Neural cell (in vitro differentiated cells): ENCODE measurements around the gene PCLO. TPM values are rescaled to one million over a fixed set of nuclear protein-coding genes. Genes with fewer than 3 reads are reported as not detected.

Experiments used
- H2AFZ ChIP-seq: fragments of 200-600, 300-800 bp; sonication (generic), shearing (Covaris generic); 2 replicates; pipeline ENCODE4 v1.6.0; 2014; ENCODE audit warnings: low read depth, mild to moderate bottlenecking, antibody characterized with exemption, low read length, moderate library complexity
- H3F3A ChIP-seq: fragments of 200-600 bp; shearing (Covaris generic); 2 replicates; pipeline ENCODE4 v1.6.1; 2016; ENCODE audit warnings: mild to moderate bottlenecking, moderate library complexity, mixed read lengths, antibody characterized with exemption, low read length; ENCODE audit not compliant: insufficient read depth, poor library complexity, severe bottlenecking
- H3K27ac ChIP-seq: fragments of 200-600, 300-800 bp; sonication (generic), shearing (Covaris generic); 2 replicates; pipeline ENCODE4 v1.5.1; 2014; ENCODE audit warnings: mild to moderate bottlenecking, low read length, moderate library complexity
- H3K27me3 ChIP-seq: fragments of 300-800, 200-600 bp; sonication (generic), shearing (Covaris generic); 2 replicates; pipeline ENCODE4 v1.6.0; 2014; ENCODE audit warnings: mild to moderate bottlenecking, low read depth, low read length, moderate library complexity; ENCODE audit not compliant: insufficient read depth
- H3K36me3 ChIP-seq: fragments of 300-800, 200-600 bp; sonication (generic), shearing (Covaris generic); 2 replicates; pipeline ENCODE4 v1.5.1; 2014; ENCODE audit warnings: mild to moderate bottlenecking, antibody characterized with exemption, low read length, moderate library complexity; ENCODE audit not compliant: insufficient read depth
- H3K4me2 ChIP-seq: fragments of 300-800, 200-600 bp; sonication (generic), shearing (Covaris generic); 2 replicates; pipeline ENCODE4 v1.6.0; 2014; ENCODE audit warnings: mild to moderate bottlenecking, low read length
- H3K4me3 ChIP-seq: fragments of 300-800, 200-600 bp; sonication (generic), shearing (Covaris generic); 2 replicates; pipeline ENCODE4 v1.5.1; 2014; ENCODE audit warnings: mild to moderate bottlenecking, low read length, moderate library complexity
- H3K79me2 ChIP-seq: fragments of 200-600 bp; shearing (Covaris generic); replicated peaks from 2 replicates; pipeline ENCODE4 v1.6.0; 2014; ENCODE audit warnings: mild to moderate bottlenecking, low read length, moderate library complexity; ENCODE audit not compliant: insufficient read depth
- H3K9ac ChIP-seq: fragments of 300-800, 200-600 bp; sonication (generic), shearing (Covaris generic); 2 replicates; pipeline ENCODE4 v1.6.1; 2016; ENCODE audit warnings: mild to moderate bottlenecking, low read length, mixed read lengths
- H3K9me2 ChIP-seq: fragments of 200-600 bp; shearing (Covaris generic); 2 replicates; pipeline ENCODE4 v1.6.1; 2016; ENCODE audit warnings: mild to moderate bottlenecking, low read length, mixed read lengths; ENCODE audit not compliant: insufficient read depth
- H3K9me3 ChIP-seq: fragments of 200-600, 300-800 bp; sonication (generic), shearing (Covaris generic); 2 replicates; pipeline ENCODE4 v1.6.1; 2016; ENCODE audit warnings: mild to moderate bottlenecking, mixed run types, low read length, moderate library complexity, mixed read lengths
- H4K20me1 ChIP-seq: fragments of 200-600 bp; shearing (Covaris generic); 2 replicates; pipeline ENCODE4 v1.6.1; 2016; ENCODE audit warnings: mild to moderate bottlenecking, mixed run types; ENCODE audit not compliant: insufficient read depth
- EP300 ChIP-seq: fragments of 450-650 bp; conservative IDR thresholded peaks from 2 replicates; pipeline ENCODE4 v1.6.1; 2014; ENCODE audit warnings: antibody characterized with exemption, mild to moderate bottlenecking, moderate library complexity; ENCODE audit not compliant: poor library complexity, severe bottlenecking
- RAD21 ChIP-seq: fragments of 450-650 bp; conservative IDR thresholded peaks from 2 replicates; pipeline ENCODE4 v1.6.1; 2014; ENCODE audit warnings: antibody characterized with exemption, mild to moderate bottlenecking, moderate library complexity
- TAF1 ChIP-seq: IDR thresholded peaks from 2 replicates; pipeline ENCODE4 v1.6.1; 2012; ENCODE audit warnings: low read depth
- polyA plus RNA-seq: library from polyadenylated mRNA; depleted of rRNA; stranded (reverse); fragments of >200 nt; gene quantifications from 2 replicates; pipeline ENCODE4 v1.2.3, GENCODE V29; 2014
- small RNA-seq, 3 experiments: library from RNA; depleted of rRNA; stranded (forward); fragments of <200 nt; gene quantifications; one replicate each; pipeline ENCODE3, GENCODE V24; 2012

Gene PCLO
- polyA plus RNA-seq, 1 donor from 2014 or later, result 25.5 TPM

- Histone ChIP-seq H3K27me3 (no peaks in the 10 kb centered on the region), H2AFZ (no peak overlapping the region), H3K9ac (no peak overlapping the region), H3K79me2 (no peaks in the 10 kb centered on the region), H3K4me3 (no peak overlapping the region), H3K4me2 (no peak overlapping the region), H3K9me3 (no peaks in the 10 kb centered on the region), H3F3A (no peaks in the 10 kb centered on the region), H3K36me3 (no peaks in the 10 kb centered on the region), H3K27ac (no peak overlapping the region), H4K20me1 (no peaks in the 10 kb centered on the region), H3K9me2 (no peaks in the 10 kb centered on the region)
- no peak for TF ChIP-seq RAD21
These were observed 457.0 kb downstream of the PCLO start for GRCh38 chr7:82705517-82706260.

- no peaks in the 10 kb centered on the region for H3K36me3 ChIP-seq
- H3K9me3 ChIP-seq, result no peaks in the 10 kb centered on the region
- H3K4me2 ChIP-seq, result no peak overlapping the region
- H3K27ac ChIP-seq, result no peak overlapping the region
- H4K20me1 ChIP-seq, result no peaks in the 10 kb centered on the region
- H3F3A ChIP-seq, result no peaks in the 10 kb centered on the region
- H3K9me2 ChIP-seq, result no peaks in the 10 kb centered on the region
- H3K79me2 ChIP-seq, result no peaks in the 10 kb centered on the region
- H2AFZ ChIP-seq, result no peak overlapping the region
- H3K9ac ChIP-seq, result no peak overlapping the region
- H3K4me3 ChIP-seq, result no peak overlapping the region
- TF ChIP-seq EP300 (peak; percentile 30), TAF1 (no peak)
- H3K27me3 ChIP-seq, result no peaks in the 10 kb centered on the region
These were observed 458.6 kb downstream of the PCLO start for GRCh38 chr7:82704121-82704520.

Small RNAs within 50 kb of the gene (small RNA-seq; reads per million reads assigned to genes)
- gene RNA5SP235, result 0 reads per million in 3 experiments
